Activated CD8-positive, alpha-beta memory T cell treated with anti-CD3 and anti-CD28 coated beads, Interleukin-2, amount 50 U/mL, for 1 hour (primary cell): ENCODE data around the gene CNR1.
"Not testable (repeated sequence)": the region's sequence is repeated elsewhere in the genome, so short reads cannot be mapped to it uniquely, and the experiment has no call there.

ENCODE experiments used
- DNase-seq: peaks from one replicate; pipeline ENCODE4 v3.0.0-alpha.2; 2020; ENCODE audit errors: extremely low read depth

CNR1 gene

DNA sequence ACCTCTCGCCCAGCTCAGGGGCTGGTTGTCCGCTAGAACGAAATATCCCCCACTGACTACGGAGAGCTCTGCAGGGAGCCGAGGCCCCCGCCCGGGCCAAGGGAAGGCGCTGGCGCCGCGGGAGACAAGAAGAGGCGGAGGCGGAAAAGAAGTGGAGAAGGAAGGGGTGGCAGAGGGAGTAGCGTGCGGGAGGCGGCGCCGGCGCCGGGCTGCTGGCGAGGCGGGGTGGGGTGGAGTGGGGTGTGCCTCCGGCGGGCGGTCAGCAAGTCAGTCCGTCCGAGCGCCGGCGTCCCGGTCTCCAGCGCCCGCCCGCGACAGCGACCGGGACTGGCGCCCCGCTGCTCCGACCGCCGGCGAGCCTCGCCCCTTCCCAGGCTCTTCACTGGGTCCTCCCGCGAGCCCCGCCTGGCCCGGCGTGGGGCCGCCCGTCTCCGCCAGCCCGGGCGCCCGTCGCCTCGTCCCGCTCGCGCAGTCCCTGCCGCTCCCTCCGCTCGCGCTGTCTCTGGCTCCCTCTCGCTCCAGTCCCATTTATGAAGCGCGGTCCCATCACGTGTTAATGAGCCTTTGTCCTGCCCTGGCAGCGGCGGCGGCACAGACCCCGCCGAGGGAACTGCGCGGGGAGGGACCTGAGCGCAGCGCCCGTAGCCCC is at the start of gene CNR1:
Gene CNR1 (minus strand): TSS at position 504 of the 649 bp plus-strand sequence. CDS start 21,073 bp downstream, outside the sequence.
- DNase-seq = no peak

DNA sequence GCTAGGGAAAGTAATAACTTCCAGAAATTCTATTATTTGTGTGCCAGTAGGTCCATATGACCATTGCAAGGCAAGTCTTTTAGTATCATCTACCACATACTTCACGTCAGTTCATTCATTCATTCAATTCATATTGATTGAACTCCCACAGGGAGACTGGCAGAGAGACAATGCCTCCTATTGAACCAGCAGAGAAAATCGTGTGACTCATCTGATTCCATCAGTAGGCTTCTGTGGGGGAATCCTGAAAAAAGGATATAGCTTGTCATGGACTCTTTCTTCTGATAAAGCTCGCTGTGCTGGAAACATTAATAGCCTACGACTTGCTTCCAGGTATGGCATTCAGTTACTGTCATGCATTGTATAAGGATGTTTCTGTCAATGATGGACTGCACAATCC is 45.3 kb upstream of the CNR1 start:
- no peak for DNase-seq

DNA sequence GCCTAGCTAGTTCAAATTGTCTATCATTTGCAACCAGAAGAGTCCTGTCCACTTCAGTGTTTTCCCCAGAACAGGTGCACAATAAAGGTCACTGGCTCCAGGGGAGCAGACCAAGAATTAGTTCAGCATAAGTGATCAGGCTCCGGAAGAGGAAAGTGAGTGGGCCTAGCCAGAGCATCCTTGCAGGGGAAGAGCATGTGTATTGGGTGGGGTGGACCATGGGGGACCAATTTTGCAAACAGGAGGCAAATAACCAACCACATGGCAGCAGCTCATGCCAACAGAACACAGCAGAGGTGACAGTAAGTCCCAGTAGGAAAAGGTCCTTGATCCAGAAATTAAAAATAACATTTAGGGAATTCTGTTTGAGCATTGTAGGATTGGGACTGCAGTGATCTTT is 43.2 kb upstream of the CNR1 start:
- DNase-seq = no peak

DNA sequence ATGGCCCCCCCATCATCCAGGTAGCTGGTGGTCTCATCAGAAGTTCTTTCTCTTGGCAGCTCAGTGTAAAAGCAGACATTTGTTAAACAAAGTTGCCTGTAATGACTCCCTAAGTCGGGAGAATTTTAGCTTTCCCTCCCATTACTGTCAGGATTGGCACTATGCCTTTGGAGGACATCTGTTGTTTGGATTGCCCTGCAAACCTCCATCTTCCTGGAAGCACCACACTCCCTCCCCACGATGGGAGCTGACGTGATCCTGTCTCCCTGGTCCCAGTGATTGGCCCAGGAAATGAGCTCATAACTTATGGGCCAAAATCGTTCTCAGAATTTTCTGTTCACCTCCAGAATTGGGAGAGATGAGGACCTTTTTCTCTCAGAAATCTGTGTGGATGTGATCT is 42.6 kb upstream of the CNR1 start:
- no peak for DNase-seq

DNA sequence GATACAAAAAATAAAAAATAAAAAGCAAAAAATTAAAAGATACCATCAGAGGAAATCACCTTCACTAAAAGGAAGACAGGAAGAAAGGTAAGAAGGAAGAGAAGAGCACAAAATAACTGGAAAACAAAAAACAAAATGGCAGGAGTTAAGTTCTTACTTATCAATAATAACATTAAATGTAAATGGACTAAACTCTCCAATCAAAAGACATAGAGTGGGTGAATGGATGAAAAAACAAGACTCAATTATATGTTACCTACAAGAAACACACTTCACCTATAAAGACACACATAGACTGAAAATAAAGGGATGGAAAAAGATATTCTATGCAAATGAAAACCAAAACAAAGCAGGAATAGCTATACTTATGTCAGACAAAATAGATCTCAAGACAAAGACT is 35.6 kb upstream of the CNR1 start:
- not testable (repeated sequence) for DNase-seq

DNA sequence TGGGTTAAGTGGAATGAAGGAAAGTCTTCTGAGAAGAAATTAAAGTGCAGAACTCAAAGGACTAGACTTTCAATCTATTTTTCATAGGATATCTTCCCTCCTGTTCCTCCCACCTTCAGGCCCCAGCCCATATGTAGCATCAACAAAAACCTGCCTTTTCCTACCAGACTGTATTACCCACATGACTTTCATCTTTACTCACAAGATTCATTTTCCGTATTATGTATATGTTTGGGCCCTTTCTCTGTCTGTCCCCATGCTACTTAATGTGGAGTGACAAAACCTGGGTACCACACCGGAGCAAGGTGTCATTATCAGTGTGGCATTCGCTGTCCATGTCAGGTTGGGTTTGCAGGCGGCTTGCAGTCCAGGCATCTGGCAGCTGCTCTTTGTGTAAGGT is 18.8 kb upstream of the CNR1 start:
- no peak for DNase-seq

DNA sequence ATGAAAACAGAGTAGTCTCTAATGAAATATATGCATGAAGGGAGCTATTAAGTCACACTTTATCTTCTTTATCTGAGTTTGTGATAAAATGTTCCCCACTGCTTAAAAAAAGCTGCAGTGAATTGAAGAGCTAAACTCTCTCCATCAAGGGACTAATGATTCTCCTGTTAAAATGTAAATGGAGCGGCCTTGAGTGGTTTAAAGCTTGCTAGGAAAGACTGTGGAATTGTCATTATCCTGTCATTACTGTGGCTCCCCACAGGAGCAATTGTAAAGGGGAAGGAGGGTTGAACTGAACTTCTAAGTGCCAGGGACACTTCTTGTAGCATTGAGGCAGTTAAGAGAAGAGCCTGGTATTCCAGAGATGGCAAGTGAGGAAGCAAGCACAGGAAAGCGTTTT is 17.3 kb upstream of the CNR1 start:
- no peak for DNase-seq

DNA sequence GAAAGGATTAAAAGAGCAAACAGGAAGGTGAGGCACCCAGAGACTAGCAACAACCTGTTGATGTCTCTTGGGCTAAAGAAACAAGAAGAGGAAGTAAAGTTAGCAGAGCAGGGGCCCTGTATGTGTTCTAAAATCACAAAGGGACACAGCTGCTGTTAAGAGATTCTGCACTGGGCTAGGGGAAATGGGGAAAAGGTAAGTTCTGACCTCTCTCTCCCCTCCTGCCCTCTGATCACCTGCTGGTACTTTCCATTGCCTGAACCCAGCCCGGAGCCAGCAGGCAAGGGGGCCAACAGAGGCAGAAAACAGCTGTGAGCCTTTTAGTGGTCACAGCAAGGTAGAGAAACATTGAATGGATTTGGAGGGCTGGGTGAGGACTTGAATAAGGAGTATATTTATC is 13.5 kb upstream of the CNR1 start:
- DNase-seq = no peak

DNA sequence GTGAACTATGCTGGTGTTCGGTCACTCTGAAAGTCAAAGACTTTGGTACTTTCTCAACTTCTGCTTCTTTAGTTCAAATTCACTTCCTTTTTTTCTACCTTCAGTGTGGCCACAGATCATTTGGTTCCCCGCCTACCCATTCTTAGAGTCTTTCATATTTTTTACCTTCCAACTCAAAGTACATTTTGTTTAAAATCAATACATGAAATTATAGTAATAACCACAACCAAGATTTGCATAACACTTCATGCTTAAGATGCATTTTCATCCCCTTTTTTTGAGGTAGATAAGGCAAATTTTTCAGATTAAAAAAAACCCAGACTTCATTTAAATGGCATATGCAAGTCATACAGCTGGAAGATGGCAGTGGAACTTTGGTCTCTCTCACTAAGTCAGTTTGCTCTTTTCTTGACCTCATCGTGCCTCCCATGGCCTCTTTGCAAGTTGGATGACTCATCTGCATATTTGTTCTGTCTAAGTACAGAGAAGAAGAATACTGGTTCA is 11.9 kb upstream of the CNR1 start:
- DNase-seq = no peak

DNA sequence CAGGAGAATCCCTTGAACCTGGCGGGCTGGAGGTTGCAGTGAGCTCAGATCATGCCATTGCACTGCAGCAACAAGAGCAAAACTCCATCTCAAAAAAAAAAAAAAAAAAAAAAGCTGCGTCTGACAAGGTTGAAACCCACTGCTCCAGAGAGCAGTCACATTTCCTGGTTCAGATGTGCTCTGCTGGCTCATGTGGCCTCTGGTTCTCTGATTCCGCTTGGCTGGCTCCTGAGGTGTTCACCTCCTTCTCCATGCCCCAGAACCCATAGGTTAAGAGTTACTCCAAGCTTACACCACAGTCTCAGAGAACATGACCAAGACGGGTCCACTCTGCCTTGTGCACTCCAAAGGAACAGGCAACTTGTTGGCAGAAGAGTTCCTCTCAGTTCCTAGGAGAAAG is 8.8 kb upstream of the CNR1 start:
- DNase-seq = no peak

DNA sequence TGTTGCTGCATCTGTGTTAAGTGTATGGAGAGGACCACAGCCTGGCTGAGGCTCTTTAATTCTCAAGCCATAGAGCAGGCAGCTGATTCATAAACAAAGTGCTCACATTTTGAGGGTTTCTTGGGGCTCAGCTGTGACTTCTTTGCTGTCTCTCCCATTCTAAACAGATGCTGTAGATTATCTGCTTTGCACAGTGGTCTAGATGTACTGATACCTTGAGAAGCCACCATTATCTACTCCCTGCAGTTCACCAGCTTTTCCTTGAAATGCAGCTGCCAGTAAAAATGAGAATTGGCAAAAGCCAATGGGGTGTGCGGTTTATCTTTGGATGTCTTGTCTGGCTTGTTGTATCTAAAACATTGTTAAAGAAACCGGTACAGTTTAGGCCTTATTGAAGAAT is 5.2 kb upstream of the CNR1 start:
- no peak for DNase-seq

DNA sequence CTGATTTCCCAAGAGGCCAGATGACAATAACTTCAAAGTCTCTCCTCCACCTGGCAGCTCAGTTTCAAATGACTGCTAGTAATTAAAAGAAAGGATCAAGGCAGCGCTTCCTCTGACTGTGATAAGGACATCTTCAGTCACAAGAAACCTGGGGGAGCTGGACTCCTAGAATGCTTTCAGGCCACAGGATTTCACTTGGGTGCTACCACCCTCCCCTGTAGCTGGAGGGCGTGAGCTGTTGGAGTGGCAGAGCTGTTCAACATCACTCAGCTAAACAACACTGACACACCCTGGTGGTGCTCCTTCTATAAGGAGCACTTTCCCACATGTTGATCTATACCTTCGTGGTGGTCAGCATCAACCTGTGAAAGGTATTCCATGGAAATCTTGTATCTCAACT is 2.2 kb upstream of the CNR1 start:
- no peak for DNase-seq

DNA sequence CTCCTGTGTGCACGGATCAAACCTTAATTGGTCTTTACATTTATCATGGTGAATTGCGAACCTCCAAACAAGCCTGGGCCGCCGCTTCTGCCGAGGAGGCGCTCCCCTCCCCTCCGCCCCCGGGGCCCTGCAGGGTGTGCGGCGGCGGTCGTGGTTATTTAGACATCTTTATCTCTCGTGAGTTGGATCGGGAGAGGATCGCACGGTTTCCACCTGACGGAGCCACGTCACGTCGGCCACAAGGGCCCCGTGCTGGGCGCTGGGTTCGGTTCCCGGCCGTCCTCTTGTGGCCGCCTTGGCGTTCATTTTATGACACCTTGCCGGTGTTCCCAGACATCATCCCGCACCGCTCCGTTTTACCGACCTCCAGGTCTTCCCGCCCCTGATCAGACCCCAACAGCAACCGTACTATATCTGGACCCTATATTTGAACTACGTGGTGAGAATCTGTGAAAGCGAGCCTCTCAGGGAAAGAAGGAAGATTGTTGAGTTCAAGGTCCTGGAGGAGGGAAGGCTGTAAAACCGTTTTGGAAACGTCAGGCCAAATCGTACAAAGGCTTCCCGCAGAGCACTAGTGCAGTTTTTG is 1.3 kb upstream of the CNR1 start:
- no peak for DNase-seq

DNA sequence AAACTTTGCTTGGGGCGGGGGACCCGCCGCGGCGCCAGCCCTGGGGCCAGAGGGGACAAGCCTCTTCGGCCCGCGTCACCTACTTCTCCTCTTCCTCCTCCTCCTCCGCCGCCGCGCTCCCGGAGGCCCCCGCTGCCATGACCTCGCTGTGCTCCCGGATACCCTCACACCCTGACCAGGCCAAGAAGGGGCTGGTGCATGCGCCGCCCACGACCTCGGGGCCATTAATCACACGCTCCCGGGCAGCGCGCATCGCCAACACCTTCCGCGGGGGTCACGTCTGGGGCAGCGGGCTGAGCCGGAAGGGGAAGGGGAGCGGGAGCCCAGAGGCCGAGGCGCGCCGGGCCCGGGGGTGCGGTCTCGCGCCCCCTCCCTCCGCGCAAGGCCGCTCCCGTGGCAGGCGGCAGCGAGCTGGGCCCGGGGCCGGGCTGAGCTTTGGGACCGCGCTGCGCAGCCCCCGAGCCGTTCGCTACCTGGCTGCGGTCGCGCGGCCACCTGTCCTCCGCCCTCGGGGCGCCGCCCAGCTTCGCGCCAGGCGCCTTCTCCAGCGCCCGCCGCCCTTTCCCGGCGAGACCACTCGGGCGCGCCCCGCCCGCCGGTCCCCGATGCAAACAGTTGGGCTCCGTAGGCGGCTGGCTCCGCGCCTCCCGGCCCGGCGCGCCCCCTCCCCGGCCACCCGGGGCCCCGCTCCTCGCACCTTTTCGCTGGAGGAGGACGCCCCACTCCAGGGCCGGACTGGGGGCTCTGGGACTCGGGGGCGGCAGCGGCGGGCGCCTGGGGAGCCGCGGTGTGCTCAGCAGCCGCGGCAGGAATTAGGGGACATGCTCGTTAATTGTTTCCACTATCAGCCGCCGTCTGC is 575 bp upstream of the CNR1 start:
- no peak for DNase-seq

DNA sequence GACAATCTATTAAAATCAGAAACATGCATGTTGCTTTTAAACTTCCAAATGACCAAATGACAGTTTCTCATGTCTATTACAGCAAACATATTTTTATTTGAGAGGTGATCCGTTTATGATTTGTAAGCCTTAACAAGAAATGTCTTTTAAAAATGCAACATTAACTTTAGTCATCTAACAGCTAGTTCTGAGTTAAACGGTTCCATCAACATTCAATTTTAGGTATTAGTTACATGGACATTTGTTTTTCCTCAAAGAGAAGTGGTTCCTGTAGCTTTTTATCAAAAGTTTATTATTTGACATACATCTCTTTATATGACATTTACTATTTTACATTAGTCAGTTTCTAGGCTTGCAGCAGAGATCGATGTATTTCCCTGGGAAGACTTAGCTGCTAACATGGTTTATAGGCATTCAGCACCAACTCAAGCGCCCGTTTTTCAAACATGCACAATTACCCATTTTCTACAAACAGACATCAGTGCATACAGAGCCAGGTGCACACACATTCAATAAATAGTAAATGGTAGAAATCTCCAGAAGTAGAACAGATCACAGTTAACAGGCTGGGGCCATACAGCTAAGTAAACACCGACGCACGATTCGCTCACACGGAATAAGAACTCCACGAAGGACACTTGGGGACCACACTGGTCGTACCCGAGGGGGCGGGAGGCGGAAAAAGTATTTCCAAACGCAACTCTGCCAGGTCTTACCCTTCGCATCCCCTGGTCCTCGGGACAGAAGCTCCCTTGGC is 882 bp downstream of the CNR1 start:
- DNase-seq = no peak

DNA sequence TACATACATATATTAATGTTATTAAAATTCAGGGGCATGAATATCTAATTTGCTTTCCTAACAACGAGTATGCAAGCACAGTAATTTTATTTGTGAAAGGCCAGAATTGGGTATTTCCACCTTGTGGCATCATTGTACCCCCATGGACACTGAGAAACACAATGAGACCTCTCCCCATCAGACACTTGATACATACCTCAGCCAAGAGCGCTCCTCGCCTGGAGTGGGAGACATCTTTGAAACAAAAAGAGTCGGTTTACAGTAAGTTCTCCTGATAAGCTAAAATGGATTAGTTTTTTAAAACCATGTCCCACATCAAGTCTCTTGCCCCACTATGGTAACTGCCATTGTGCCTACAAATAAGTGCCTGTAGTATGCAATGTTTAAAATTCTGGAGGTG is 2.1 kb downstream of the CNR1 start:
- DNase-seq = no peak

DNA sequence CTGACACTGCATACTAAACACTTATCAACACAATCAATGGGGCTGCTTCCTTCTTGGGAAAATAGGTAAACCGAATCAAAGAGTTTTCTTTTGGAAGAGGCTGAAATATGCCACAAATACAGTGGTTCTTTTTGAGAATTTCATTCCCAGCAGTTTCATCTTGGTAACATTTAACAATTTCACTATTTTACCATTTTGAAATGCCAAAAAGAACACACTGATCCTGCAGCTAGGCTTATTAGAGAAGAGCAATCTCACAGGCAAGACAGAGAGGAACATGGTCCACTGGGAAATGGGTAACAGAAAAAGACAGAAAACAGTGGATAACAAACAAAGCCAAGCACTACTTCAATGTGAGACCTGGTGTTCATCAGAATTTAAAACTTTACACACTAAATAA is 2.5 kb downstream of the CNR1 start:
- no peak for DNase-seq

DNA sequence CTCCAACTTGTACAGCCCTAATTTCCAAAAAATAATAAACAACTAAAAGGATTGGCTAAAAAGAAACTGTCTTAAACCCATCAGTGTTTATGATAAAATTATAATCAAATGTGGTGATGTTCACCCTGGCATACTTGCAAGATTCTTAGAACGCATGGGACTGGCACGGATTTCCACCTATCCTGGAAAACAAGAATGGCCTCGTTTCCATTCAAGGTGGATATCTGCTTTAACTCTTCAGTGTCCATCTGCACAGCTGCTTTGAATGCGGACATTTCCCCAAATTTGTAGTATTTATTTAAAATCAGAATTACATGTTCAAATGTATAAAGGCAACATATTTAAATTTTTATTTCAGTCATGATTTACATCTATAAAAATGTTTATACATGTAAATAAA is 4.2 kb downstream of the CNR1 start:
- DNase-seq = no peak

DNA sequence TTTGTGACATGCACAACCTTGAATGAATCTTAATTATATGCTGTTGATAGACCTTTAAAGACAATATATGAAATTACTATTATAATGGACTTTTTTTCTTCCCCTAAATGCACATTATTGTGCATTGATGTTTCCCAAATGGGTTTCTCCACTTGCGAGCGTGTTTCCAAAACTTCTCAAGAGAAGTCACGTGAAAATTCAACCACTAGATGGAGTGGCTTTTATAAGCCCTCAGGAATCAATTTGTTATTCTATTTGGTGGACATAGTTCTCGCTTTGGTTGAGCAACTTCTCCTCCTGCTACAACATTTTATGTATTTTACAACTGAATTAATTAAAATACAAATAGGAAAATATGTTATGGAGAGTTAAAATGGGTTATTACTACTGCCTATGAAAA is 9.0 kb downstream of the CNR1 start:
- no peak for DNase-seq

DNA sequence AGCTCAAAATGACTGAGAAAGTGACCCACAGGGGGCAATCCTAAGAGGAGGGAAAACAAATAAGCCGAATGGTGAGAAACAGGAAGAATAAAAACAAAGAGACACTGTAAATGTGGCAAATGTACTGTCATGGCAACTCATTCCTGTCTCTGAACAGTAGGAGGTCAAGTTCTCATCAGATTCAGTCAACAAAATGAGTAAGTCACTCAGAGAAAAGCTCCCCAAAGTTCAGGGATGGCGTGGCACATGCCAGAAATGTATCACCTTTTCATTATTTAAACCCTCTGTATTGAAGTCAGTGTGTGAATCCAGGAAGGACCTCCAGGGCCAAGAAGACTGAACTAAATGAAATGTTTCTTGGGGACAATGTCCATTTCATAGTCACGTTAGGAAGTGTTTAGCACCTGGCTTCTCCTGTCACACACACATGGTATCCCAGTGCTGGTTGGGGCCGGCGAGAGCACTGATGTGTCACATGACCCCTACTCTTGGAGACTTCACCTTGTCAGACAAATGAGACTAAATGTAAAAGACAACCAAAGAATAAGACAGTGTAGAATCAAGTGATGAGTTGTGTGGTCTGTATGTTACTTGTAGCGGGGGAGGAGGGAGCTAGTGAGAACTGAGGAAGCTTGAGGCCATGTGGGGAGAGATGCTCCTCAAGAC is 20.7 kb downstream of the CNR1 start:
- DNase-seq = no peak

DNA sequence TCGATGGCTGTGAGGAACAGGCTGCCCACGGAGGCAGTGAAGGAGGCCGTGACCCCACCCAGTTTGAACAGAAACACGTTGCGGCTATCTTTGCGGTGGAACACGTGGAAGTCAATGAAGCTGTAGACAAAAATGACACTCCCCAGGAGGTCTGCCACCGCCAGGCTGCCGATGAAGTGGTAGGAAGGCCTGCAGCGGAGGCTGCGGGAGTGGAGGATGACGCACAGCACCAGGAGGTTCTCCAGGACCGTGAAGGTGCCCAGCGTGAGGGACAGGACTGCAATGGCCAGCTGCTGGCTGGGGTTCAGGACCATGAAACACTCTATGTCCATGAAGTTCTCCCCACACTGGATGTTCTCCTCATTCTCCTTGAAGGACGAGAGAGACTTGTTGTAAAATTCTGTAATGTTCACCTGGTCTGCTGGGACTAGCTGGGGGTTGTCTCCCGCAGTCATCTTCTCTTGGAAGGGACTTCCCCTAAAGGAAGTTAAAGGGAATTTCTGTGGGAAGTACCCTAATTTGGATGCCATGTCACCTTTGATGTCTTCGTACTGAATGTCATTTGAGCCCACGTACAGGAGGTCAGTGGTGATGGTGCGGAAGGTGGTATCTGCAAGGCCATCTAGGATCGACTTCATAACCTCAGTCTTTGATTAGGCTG is 21.4 kb downstream of the CNR1 start:
- no peak for DNase-seq
